ENCODE data around the gene SCYGR2. TPM values are rescaled to one million over a fixed set of nuclear protein-coding genes. Genes with fewer than 3 reads are reported as not detected.

SCYGR2 gene
- total and polyA plus RNA-seq, 2 donors (not counting 1 experiment from before 2014, with no cell fraction given) = not detected

- Histone ChIP-seq H3K27ac (ENCODE audit: low read length in 2 of 2) (no peak overlapping the region), H3K36me3 (replicated peaks in 1 of 2; ENCODE audit: control extremely low read depth in 1 of 2, control insufficient read depth in 1 of 2, extremely low read depth in 1 of 2, insufficient read depth in 2 of 2, low read length in 1 of 2) (no peaks in the 10 kb centered on the region), H3K4me2 (replicated peaks; ENCODE audit: low read depth, low read length, poor library complexity, severe bottlenecking) (no peak overlapping the region), H3K4me1 (ENCODE audit: control insufficient read depth in 2 of 2, insufficient read depth in 2 of 2, low read length in 2 of 2) (peaks cover 7 to 15% of the 10 kb centered on the region in 2 donors), H3K27me3 (replicated peaks in 1 of 4; ENCODE audit: control extremely low read depth in 1 of 4, control insufficient read depth in 3 of 4, insufficient read depth in 4 of 4, low read length in 3 of 4) (peaks cover 0 to 7% (median 0%) of the 10 kb centered on the region in 4 experiments), H3K9ac (ENCODE audit: low read length) (no peak overlapping the region), H3K9me3 (ENCODE audit: control extremely low read depth in 1 of 3, control insufficient read depth in 2 of 3, insufficient read depth in 1 of 3, low read length in 2 of 3) (peaks cover 0 to 5% (median 0%) of the 10 kb centered on the region in 3 donors), H4K20me1 (ENCODE audit: control insufficient read depth, insufficient read depth, low read length, poor library complexity, severe bottlenecking) (no peaks in the 10 kb centered on the region), H3K79me2 (ENCODE audit: control insufficient read depth, insufficient read depth, low read length) (no peaks in the 10 kb centered on the region), H2AFZ (ENCODE audit: insufficient read depth, low read depth, low read length, poor library complexity, severe bottlenecking) (no peak overlapping the region), H3K4me3 (ENCODE audit: control extremely low read depth in 1 of 5, extremely low read depth in 1 of 5, insufficient read depth in 1 of 5, low read depth in 2 of 5, low read length in 4 of 5) (no peak overlapping the region)
- Mint-ChIP-seq H3K9me3 (ENCODE audit: insufficient read depth) (no peaks in the 10 kb centered on the region), H3K4me3 (no peak overlapping the region), H3K27ac (no peak overlapping the region), H3K27me3 (peaks cover 20% of the 10 kb centered on the region), H3K4me1 (peaks cover 17% of the 10 kb centered on the region)
- ATAC-seq (ENCODE audit: low read depth) (no peak), DNase-seq (no peak)
- no peak for TF ChIP-seq EZH2 (IDR thresholded peaks at IDR 0.05; ENCODE audit: borderline replicate concordance, insufficient read depth, low read depth, low read length, poor library complexity, severe bottlenecking)
- TF ChIP-seq, protein P1, sequence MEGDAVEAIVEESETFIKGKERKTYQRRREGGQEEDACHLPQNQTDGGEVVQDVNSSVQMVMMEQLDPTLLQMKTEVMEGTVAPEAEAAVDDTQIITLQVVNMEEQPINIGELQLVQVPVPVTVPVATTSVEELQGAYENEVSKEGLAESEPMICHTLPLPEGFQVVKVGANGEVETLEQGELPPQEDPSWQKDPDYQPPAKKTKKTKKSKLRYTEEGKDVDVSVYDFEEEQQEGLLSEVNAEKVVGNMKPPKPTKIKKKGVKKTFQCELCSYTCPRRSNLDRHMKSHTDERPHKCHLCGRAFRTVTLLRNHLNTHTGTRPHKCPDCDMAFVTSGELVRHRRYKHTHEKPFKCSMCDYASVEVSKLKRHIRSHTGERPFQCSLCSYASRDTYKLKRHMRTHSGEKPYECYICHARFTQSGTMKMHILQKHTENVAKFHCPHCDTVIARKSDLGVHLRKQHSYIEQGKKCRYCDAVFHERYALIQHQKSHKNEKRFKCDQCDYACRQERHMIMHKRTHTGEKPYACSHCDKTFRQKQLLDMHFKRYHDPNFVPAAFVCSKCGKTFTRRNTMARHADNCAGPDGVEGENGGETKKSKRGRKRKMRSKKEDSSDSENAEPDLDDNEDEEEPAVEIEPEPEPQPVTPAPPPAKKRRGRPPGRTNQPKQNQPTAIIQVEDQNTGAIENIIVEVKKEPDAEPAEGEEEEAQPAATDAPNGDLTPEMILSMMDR (IDR thresholded peaks at IDR 0.05) = no peak
- ChIA-PET POLR2A (no interaction called here), CTCF (no interaction called here)
- WGBS (ENCODE audit: insufficient coverage) = no CpG with 5 or more reads among the region's 1 CpG
- intact Hi-C loops (cut with micrococcal nuclease) = no loop called here
These were observed 7.8 kb downstream of the SCYGR2 start for GRCh38 chr2:227606476-227606875.

- H3K27ac ChIP-seq (ENCODE audit: low read length in 2 of 2) = no peak overlapping the region
These were observed 9.2 kb downstream of the SCYGR2 start for GRCh38 chr2:227607941-227608340.

More at GRCh38 chr2:227607941-227608340, 9.2 kb downstream of the SCYGR2 start:
- H3K9ac ChIP-seq (ENCODE audit: low read length) = no peak overlapping the region
- no peak for ATAC-seq (ENCODE audit: low read depth)
- Mint-ChIP-seq H3K9me3 (ENCODE audit: insufficient read depth) (no peaks in the 10 kb centered on the region), H3K27me3 (peaks cover 19% of the 10 kb centered on the region), H3K4me1 (peaks cover 17% of the 10 kb centered on the region), H3K27ac (no peak overlapping the region), H3K4me3 (no peak overlapping the region)
- CTCF ChIA-PET = interaction anchor here (1.3 kb wide), 1 partner anchor 128 kb away, joined by 3 read pairs; no protein-coding TSS in a partner anchor
- POLR2A ChIA-PET = no interaction called here
- intact Hi-C loops (cut with micrococcal nuclease) = no loop called here
- H3K36me3 ChIP-seq (replicated peaks in 1 of 2; ENCODE audit: control extremely low read depth in 1 of 2, control insufficient read depth in 1 of 2, extremely low read depth in 1 of 2, insufficient read depth in 2 of 2, low read length in 1 of 2) = no peaks in the 10 kb centered on the region
- peaks cover 0 to 7% (median 0%) of the 10 kb centered on the region in 4 experiments for H3K27me3 ChIP-seq (replicated peaks in 1 of 4; ENCODE audit: control extremely low read depth in 1 of 4, control insufficient read depth in 3 of 4, insufficient read depth in 4 of 4, low read length in 3 of 4)
- TF ChIP-seq EZH2 (IDR thresholded peaks at IDR 0.05; ENCODE audit: borderline replicate concordance, insufficient read depth, low read depth, low read length, poor library complexity, severe bottlenecking) = no peak
- TF ChIP-seq, protein P1 (IDR thresholded peaks at IDR 0.05) = no peak
- no peak overlapping the region for H3K4me3 ChIP-seq (ENCODE audit: control extremely low read depth in 1 of 5, extremely low read depth in 1 of 5, insufficient read depth in 1 of 5, low read depth in 2 of 5, low read length in 4 of 5)
- H2AFZ ChIP-seq (ENCODE audit: insufficient read depth, low read depth, low read length, poor library complexity, severe bottlenecking) = no peak overlapping the region
- no peak for DNase-seq
- H3K9me3 ChIP-seq (ENCODE audit: control extremely low read depth in 1 of 3, control insufficient read depth in 2 of 3, insufficient read depth in 1 of 3, low read length in 2 of 3) = peaks cover 0 to 5% (median 0%) of the 10 kb centered on the region in 3 donors
- no peaks in the 10 kb centered on the region for H3K79me2 ChIP-seq (ENCODE audit: control insufficient read depth, insufficient read depth, low read length)
- peak overlapping the region; percentile 31 for H3K4me2 ChIP-seq (replicated peaks; ENCODE audit: low read depth, low read length, poor library complexity, severe bottlenecking)
- WGBS (ENCODE audit: insufficient coverage) = 45% methylated on average over 2 of the region's 3 CpGs
- H4K20me1 ChIP-seq (ENCODE audit: control insufficient read depth, insufficient read depth, low read length, poor library complexity, severe bottlenecking) = no peaks in the 10 kb centered on the region
- peaks cover 7 to 15% of the 10 kb centered on the region in 2 donors for H3K4me1 ChIP-seq (ENCODE audit: control insufficient read depth in 2 of 2, insufficient read depth in 2 of 2, low read length in 2 of 2)

Data from B cell (primary cell).